Measurements from ENCODE around the gene ZNF277. TPM values are rescaled to one million over a fixed set of nuclear protein-coding genes. Genes with fewer than 3 reads are reported as not detected.

ZNF277 gene
- total RNA-seq, 4 donors from 2014 or later: 2.2 to 27.6 (median 24.1) TPM

DNA sequence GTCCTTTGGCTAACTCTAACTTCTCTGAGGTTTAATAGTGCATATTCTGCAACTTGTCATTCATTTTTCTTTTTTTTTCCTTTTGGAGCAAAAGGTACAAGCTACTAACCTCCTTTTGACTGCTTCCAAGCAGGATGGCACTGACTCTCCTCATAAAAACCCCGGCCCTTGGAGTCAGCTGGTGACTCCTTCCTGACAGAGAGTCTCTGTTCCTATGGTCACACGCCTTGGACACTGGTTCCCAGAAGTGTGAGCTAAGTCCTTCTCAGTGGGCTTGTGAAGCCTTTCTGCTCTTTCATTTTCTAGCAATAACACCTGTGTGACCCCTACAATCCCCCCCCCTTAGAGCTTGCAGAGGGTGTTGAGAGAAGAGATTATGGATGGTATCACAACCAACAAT is 22.0 kb upstream of the ZNF277 start:
- TF ChIP-seq POLR2A (IDR thresholded peaks at IDR 0.05) (no peak), EP300 (IDR thresholded peaks at IDR 0.05; ENCODE audit: low read depth) (no peak), CTCF (IDR thresholded peaks at IDR 0.05) (no peak), POLR2AphosphoS5 (IDR thresholded peaks at IDR 0.05) (no peak)
- Histone ChIP-seq H3K36me3 (no peaks in the 10 kb centered on the region), H3K4me1 (peaks cover 0 to 11% (median 0%) of the 10 kb centered on the region in 4 donors), H3K27me3 (no peaks in the 10 kb centered on the region), H3K27ac (no peak overlapping the region), H3K4me3 (no peak overlapping the region), H3K9me3 (no peaks in the 10 kb centered on the region)
- intact Hi-C loops (cut with DNase I; ENCODE audit: low total_unique reads): no loop called here
- no peak for DNase-seq
- 80% methylated on average over 2 of the region's 2 CpGs; no CpG with 5 or more reads in 1 of the 2 donors for WGBS, 2 donors (ENCODE audit: low coverage in 1 of 2)
- in situ Hi-C loops (cut with MboI; ENCODE audit: low pct_ligation_motif_present in 1 of 4, low pct_unique_long_range_greater_than_20kb in 1 of 4, low sequenced_read_pairs in 3 of 4): no loop called here

DNA sequence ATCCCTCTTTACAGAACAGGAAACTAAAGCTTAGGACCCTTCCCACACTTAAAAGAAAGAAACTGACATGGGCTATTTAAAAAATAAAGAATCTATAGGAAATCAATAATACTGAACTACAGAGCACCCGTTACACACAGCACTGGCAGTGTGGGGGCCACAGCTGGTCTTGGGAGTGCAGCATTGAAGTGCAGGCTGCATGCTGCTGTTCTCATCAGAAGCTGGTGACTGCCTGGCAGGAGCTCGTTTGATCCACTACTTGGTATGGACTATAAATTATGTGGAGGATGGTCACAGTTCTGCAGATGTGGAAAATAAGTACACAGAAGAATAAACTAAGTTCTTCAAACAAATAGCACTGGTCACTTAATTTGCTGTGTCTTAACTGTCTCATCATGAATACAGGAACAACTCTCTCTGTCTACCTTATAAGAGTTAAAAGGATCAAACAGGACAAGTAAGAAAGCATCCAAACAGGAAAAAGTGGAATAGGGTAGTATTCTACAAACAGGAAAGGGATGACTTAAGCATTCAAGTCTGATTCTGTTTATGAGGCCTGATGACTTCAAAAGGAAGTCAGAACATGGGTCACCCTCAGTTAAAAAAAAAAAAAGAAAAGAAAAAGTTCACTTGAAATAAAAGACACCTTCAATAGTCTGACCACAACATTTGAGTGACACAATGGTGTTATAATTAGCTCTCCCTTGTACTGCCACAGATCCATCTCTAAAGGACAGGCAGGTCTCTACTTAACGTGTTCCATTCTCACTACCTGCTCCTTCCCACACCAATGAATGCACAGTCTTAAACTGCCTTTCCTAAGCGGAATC is 21.3 kb upstream of the ZNF277 start:
- no peak for DNase-seq
- H3K4me1 ChIP-seq: peaks cover 0 to 7% (median 0%) of the 10 kb centered on the region in 4 donors
- H3K36me3 ChIP-seq: no peaks in the 10 kb centered on the region
- H3K27me3 ChIP-seq: no peaks in the 10 kb centered on the region
- in situ Hi-C loops (cut with MboI; ENCODE audit: low pct_ligation_motif_present in 1 of 4, low pct_unique_long_range_greater_than_20kb in 1 of 4, low sequenced_read_pairs in 3 of 4) (no loop called here), intact Hi-C loops (cut with DNase I; ENCODE audit: low total_unique reads) (no loop called here)
- 65 to 85% methylated on average over 2 to 4 of the region's 4 CpGs for WGBS, 2 donors (ENCODE audit: low coverage in 1 of 2)
- no peaks in the 10 kb centered on the region for H3K9me3 ChIP-seq
- H3K4me3 ChIP-seq: no peak overlapping the region
- H3K27ac ChIP-seq: no peak overlapping the region
- TF ChIP-seq POLR2A (IDR thresholded peaks at IDR 0.05) (no peak), CTCF (IDR thresholded peaks at IDR 0.05) (no peak), POLR2AphosphoS5 (IDR thresholded peaks at IDR 0.05) (no peak), EP300 (IDR thresholded peaks at IDR 0.05; ENCODE audit: low read depth) (no peak)

DNA sequence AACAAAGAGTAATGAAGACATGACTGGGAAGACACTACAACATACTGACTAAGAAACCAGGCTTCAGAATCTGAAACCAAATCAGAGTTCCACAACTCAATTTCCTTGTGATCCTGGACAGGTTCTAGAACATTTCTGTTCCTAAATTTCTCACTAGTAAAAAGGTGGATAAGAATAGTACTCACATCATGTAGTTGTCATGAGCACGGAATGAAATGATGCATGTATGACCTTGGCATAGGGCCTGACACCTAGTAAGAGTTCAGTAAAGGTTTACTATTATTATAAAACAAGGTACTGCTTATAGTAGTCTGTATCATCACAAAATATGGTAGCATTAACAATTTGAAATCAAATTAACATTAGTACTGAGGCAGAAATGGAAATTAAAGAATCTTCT is 20.2 kb upstream of the ZNF277 start:
- no peaks in the 10 kb centered on the region for H3K36me3 ChIP-seq
- no peaks in the 10 kb centered on the region for H3K9me3 ChIP-seq
- H3K4me1 ChIP-seq: peaks cover 0 to 7% (median 0%) of the 10 kb centered on the region in 4 donors
- 75 to 78% methylated on average over 1 of the region's 1 CpG for WGBS, 2 donors (ENCODE audit: low coverage in 1 of 2)
- no peaks in the 10 kb centered on the region for H3K27me3 ChIP-seq
- no peak for DNase-seq
- in situ Hi-C loops (cut with MboI; ENCODE audit: low pct_ligation_motif_present in 1 of 4, low pct_unique_long_range_greater_than_20kb in 1 of 4, low sequenced_read_pairs in 3 of 4): no loop called here
- intact Hi-C loops (cut with DNase I; ENCODE audit: low total_unique reads): no loop called here
- TF ChIP-seq POLR2AphosphoS5 (IDR thresholded peaks at IDR 0.05): no peak
- no peak for TF ChIP-seq EP300 (IDR thresholded peaks at IDR 0.05; ENCODE audit: low read depth)
- no peak for TF ChIP-seq POLR2A (IDR thresholded peaks at IDR 0.05)
- TF ChIP-seq CTCF (IDR thresholded peaks at IDR 0.05): no peak
- H3K4me3 ChIP-seq: no peak overlapping the region
- no peak overlapping the region for H3K27ac ChIP-seq

DNA sequence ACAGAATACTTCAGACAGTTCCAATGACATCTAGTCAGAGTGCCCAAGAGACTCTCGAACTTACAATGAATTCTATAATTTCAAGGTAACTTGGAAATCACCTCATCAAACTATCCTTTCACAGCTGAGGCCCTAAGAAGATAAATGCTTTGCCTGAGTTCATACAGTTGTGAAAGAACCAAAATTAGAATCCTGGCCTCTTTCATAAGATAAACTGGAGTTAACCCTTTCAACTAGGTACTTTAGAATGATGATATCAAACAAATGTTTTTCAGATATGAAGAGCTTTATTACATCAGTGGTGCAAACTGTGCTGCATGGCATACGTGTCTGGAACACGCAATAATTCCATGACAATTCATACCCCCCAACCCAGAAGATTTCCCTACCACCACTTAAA is 18.2 kb upstream of the ZNF277 start:
- H3K27me3 ChIP-seq: no peaks in the 10 kb centered on the region
- no peak for DNase-seq
- H3K4me3 ChIP-seq: no peak overlapping the region
- H3K27ac ChIP-seq: no peak overlapping the region
- in situ Hi-C loops (cut with MboI; ENCODE audit: low pct_ligation_motif_present in 1 of 4, low pct_unique_long_range_greater_than_20kb in 1 of 4, low sequenced_read_pairs in 3 of 4) (no loop called here), intact Hi-C loops (cut with DNase I; ENCODE audit: low total_unique reads) (no loop called here)
- peaks cover 0 to 4% (median 0%) of the 10 kb centered on the region in 4 donors for H3K4me1 ChIP-seq
- H3K36me3 ChIP-seq: no peaks in the 10 kb centered on the region
- no peaks in the 10 kb centered on the region for H3K9me3 ChIP-seq
- TF ChIP-seq CTCF (IDR thresholded peaks at IDR 0.05) (no peak), EP300 (IDR thresholded peaks at IDR 0.05; ENCODE audit: low read depth) (no peak), POLR2AphosphoS5 (IDR thresholded peaks at IDR 0.05) (no peak), POLR2A (IDR thresholded peaks at IDR 0.05) (no peak)
- WGBS, 2 donors (ENCODE audit: low coverage in 1 of 2): 92 to 94% methylated on average over 3 of the region's 3 CpGs

Measured in transverse colon (tissue), 4 donors.